Measurements from ENCODE around the gene SLC44A3.

DNA sequence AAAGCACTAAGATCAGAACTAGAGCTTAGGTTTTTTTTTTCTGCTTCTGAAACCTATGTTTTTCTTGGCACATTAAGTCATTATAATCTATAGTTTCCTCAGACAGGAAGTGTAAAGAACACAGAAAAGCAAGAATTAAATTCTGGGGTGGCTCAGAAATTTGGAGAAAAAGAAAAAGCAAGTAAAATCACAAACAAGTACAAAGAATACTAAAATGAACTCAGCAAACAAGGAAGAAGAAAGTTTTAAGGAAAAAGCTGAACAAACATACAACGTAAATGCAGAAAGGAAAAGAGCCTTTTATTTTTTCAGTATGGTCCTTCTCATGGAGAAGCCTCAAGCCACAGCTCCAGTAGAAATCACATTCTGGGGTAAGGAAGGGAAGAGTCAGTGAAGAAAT is 115.3 kb downstream of the SLC44A3 start:
- no peak for TF ChIP-seq POLR2A (IDR thresholded peaks at IDR 0.05)
- no peak for TF ChIP-seq POLR2AphosphoS5 (IDR thresholded peaks at IDR 0.05)
